Measurements from ENCODE around the gene GRIA1.

GRIA1 gene

DNA sequence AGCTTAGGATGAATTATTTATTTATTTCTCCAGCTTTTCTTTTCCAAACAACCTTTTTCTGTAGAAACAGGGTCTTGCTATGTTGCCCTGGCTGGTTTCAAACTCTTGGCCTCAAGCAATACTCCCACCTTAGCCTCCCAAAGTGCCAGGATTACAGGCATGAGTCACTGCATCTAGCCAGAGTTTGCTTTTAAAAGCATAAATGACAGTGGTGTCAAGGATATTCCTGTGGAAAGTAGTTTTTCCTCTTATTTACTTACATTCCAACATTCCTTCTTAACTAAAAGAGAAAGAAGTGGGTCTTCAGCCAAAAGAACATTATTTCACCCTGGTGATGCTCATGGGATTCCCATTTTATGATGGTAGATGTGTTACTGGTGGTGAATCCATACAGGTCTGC, 62.4 kb downstream of the GRIA1 start:
- no peak for DNase-seq

- no peak for DNase-seq
Observed at GRCh38 chr5:153555420-153556114, 65.1 kb downstream of the GRIA1 start.

DNA sequence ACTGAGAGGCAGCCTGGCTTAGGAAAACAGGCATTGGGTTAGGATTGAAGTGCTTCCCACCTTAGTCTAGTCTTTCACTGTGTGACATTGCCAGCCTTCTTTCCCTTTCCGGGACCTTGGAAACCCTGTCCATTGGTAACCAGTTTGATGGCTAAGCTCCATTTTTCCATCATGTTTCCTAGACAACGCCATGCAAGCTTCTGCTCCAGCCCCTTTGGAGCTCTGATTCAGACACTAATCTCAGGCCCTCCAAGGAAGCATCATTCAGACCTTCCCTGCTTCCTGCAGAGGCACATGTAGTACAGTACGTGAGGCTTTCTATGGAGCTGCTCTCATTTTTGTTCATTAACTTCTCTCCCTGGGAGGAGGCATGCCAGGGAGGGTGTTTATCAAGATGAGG, 68.5 kb downstream of the GRIA1 start:
- no peak for DNase-seq

- DNase-seq: no peak
Observed at GRCh38 chr5:153559926-153560325, 69.5 kb downstream of the GRIA1 start.

GRCh38 chr5:153562189-153562588, 71.7 kb downstream of the GRIA1 start:
- DNase-seq: no peak

- DNase-seq: no peak
Observed at GRCh38 chr5:153565822-153566221, 75.4 kb downstream of the GRIA1 start.

DNA sequence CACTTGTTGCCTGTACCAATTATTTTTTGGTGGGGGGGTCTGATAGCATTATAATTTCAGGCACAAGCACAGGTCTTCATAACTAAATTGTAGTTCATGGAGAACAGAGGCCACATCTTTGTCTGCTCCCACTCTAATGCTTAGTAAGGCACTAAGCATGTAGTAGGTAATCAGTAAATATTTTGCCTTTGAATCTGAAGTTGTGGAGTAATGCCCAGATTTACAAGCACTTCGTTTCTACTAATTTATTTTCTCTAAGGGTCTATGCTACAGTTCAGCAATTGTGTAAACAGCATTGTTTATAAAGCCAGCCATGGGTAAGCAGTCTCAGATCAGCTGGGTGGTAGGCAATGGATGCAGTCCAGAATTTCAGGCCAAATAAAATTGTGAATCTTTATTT, 78.6 kb downstream of the GRIA1 start:
- DNase-seq: no peak

DNA sequence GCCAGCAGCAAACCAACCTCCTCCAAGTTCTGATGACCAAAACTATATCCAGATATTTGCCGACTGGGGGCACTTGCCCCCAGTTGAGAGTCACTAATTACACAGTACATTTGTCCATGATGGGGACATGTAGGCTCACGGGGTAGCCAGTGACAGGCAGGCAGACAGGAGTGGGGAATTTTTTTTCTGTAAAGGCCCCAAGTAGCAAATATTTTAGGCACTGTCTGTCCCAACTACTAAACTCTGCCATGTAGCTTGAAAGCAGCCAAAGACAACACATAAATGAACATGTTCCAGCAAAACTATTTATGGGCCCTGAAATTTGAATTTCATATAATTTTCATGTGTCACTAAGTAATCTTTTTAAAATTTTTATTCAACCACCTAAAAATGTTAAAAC, 80.7 kb downstream of the GRIA1 start:
- no peak for DNase-seq

- DNase-seq: no peak
Observed at GRCh38 chr5:153572411-153573145, 82.1 kb downstream of the GRIA1 start.

GRCh38 chr5:153573326-153574033, 83.0 kb downstream of the GRIA1 start:
- DNase-seq: no peak

GRCh38 chr5:153584126-153584959, 93.9 kb downstream of the GRIA1 start:
- no peak for DNase-seq

DNA sequence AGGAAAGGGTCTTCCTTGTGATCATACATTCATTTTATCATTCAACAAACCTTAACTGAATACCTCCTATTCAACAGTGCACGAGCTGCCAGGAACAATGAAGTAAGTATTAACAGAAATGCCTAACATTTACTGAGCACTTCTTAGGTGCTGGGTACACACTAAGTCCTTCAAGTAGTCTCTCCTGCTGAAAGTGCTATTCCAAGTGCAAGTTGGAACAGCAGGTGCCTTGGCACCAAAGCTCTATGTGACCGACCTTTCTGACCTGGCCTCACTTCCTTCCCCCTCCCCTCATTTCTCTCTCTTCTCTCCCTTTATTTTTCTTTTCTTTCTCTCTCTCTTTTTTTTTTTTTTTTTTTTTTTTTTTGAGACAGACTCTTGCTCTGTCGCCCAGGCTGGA, 94.5 kb downstream of the GRIA1 start:
- no peak for DNase-seq

DNA sequence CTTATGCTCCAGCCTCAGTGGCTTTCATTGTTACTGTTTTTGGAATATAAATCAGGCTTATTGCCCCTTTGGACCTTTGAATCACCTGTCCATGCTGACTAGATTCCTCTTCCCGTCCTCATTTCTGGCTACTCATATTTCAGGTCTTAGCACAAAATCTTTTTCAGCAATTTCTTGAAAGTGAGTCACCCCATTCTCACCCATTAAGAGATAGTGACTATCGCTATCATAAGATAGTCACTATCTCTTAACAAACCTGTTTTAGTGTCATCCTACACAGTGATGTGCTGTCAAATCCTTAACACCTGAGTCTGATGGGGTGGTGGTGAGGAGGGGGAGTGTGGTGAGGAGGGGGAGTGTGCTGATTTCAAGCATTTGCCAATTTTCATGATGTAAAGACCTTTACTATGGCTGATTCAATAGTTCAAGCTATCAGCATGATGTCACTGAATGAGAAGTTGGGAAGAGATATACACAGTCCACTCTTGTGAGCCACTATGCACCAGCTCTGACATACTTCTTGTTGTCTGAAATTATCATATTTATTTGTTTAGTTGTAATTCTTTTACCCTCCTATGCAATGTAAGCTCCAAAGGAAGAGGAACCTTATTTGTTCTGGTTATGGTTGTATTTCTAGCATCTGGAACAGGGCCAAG, 95.3 kb downstream of the GRIA1 start:
- DNase-seq: no peak

GRCh38 chr5:153592081-153592480, 101.6 kb downstream of the GRIA1 start:
- no peak for DNase-seq

DNA sequence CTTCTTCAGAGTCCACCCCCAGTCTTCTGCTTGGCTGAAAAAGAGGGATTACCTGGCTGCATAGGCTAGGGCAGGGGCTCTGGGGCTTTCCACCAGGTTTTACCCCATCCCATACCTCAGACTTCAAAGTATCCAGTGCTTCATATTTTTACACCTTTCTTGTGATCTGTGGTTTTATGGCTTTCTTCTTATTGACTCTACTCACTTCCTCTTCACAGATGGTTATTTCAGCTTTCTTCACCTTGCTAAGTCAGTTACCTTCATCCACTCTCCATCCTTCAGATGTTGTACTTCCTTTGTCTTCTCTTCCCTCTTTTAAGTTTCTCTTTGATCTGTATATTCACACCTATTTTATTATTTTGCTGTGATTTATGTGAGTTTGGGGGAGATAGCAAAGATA, 104.3 kb downstream of the GRIA1 start:
- DNase-seq: no peak

- DNase-seq: no peak
Observed at GRCh38 chr5:153598099-153598498, 107.6 kb downstream of the GRIA1 start.

- no peak for DNase-seq
Observed at GRCh38 chr5:153601377-153601776, 110.9 kb downstream of the GRIA1 start.

- no peak for DNase-seq
Observed at GRCh38 chr5:153605386-153605785, 114.9 kb downstream of the GRIA1 start.

- no peak for DNase-seq
Observed at GRCh38 chr5:153610009-153610408, 119.5 kb downstream of the GRIA1 start.

- no peak for DNase-seq
Observed at GRCh38 chr5:153610811-153611210, 120.3 kb downstream of the GRIA1 start.

- DNase-seq: no peak
Observed at GRCh38 chr5:153613144-153613543, 122.7 kb downstream of the GRIA1 start.

GRCh38 chr5:153613672-153614071, 123.2 kb downstream of the GRIA1 start:
- DNase-seq: no peak

DNA sequence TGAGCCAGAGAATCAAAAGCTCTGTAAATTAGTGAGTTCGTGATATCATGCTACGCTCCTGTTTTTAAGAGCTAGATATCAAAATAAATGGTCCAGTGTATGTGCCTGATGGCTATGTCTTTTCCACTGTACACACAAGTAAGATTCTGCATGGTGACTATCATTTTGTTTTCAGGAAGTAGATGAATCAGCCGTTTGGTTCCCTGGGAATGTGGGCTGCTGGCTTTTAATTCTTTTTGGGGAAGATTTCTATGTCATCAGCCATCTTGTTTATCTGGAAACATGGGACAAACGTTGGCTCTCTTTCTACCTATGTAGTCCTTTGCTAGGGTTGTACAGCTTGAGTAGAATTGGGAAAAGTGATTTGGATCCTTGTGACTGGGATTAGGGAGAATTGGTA, 126.7 kb downstream of the GRIA1 start:
- DNase-seq: no peak

Data from NCI-H524 (cell line).